AG09309 (cell line): ENCODE data around the gene SEC11A.
"Not testable (repeated sequence)": the region's sequence is repeated elsewhere in the genome, so short reads cannot be mapped to it uniquely, and the experiment has no call there.

Experiments
- DNase-seq: peaks from one replicate; pipeline ENCODE4 v3.0.0-alpha.2; 2010; ENCODE audit warnings: low read depth
- H3K4me3 ChIP-seq: 2 replicates; pipeline ENCODE4 v1.5.1; 2011; ENCODE audit warnings: mild to moderate bottlenecking, low read depth, low read length, moderate library complexity; ENCODE audit not compliant: control insufficient read depth
- TF ChIP-seq, protein P1 (sequence below): IDR thresholded peaks from 2 replicates; pipeline ENCODE4 v1.5.1; 2011; ENCODE audit warnings: mild to moderate bottlenecking, low read depth, low read length, inconsistent platforms; ENCODE audit not compliant: insufficient read depth, control insufficient read depth; ENCODE audit errors: missing control alignments

Gene SEC11A

DNA sequence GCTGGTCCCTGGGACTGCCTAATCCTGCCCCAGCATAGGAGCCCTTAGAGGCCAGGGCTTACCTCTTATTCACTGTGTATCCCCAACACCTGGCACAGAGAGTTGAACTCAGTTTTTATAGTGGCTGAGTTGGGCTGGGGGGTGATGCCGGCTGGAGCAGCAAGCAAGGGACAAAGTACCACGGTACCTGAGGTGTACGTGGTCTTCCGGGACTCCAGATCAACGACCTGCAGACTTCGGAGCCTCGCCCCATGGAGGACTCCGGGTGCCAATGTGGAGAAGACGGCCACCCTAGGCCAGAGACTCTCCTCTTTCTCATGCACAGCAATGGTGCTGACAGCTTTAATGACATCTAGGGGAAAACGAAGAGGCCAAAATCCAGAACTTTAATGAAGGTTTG is 69.9 kb downstream of the SEC11A start:
- TF ChIP-seq, protein P1, sequence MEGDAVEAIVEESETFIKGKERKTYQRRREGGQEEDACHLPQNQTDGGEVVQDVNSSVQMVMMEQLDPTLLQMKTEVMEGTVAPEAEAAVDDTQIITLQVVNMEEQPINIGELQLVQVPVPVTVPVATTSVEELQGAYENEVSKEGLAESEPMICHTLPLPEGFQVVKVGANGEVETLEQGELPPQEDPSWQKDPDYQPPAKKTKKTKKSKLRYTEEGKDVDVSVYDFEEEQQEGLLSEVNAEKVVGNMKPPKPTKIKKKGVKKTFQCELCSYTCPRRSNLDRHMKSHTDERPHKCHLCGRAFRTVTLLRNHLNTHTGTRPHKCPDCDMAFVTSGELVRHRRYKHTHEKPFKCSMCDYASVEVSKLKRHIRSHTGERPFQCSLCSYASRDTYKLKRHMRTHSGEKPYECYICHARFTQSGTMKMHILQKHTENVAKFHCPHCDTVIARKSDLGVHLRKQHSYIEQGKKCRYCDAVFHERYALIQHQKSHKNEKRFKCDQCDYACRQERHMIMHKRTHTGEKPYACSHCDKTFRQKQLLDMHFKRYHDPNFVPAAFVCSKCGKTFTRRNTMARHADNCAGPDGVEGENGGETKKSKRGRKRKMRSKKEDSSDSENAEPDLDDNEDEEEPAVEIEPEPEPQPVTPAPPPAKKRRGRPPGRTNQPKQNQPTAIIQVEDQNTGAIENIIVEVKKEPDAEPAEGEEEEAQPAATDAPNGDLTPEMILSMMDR, result no peak

GRCh38 chr15:84645496-84645895 is 70.4 kb downstream of the SEC11A start:
- no peak overlapping the region for H3K4me3 ChIP-seq
- TF ChIP-seq, protein P1, result no peak
- DNase-seq, result no peak

More for the DNA sequence above, 69.9 kb downstream of the SEC11A start:
- no peak overlapping the region for H3K4me3 ChIP-seq
- no peak for DNase-seq

DNA sequence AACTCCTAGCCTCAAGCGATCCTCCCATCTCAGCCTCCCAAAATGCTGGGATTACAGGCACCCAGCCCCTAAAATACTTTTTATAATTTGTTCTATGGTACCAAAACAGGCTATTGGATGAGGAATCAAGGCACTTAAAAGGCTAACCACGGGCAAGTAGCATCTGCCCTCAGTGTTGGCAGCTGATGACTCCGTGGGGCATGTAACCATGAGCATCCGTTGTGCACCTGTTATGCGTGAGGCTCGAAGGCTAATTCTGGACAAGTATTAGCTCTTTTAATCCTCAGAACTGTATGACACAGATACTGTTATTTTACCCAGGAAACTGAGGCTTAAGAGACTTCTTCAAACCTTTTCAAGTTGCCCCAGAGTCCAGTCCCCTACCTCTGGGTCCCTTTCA is 72.1 kb downstream of the SEC11A start:
- TF ChIP-seq, protein P1, result no peak
- no peak overlapping the region for H3K4me3 ChIP-seq
- DNase-seq, result no peak

DNA sequence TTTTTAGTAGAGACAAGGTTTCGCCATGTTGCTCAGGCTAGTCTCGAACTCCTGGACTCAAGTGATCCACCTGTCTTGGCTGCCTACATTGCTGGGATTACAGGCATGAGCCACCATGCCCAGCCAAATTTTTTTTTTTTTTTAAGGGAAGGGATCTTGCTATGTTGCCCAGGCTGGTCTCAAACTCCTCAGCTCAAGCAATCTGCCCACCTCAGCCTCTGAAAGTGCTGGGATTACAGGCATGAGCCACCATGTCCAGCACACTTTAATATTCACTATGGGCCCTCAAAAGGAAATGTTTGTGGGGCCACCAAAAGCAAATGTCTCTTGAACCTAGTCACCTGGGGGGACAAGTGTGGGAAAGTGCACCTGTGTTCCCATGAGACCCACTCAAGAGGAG is 73.3 kb downstream of the SEC11A start:
- not testable (repeated sequence) for DNase-seq, H3K4me3 ChIP-seq

DNA sequence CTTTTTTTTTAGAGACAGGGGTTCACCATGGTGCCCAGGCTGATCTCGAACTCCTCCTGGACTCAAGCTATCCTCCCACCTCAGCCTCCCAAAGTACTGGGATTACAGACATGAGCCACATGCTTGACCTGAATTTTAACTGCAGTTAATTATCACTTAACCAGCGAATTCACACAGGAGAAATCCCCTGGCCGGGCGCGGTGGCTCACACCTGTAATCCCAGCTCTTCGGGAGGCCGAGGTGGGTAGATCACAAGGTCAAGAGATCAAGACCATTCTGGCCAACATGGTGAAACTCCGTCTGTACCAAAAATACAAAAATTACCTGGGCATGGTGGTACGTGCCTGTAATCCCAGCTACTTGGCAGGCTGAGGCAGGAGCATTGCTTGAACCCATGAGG is 74.1 kb downstream of the SEC11A start:
- DNase-seq, H3K4me3 ChIP-seq: not testable (repeated sequence)

- H3K4me3 ChIP-seq, result no peak overlapping the region
- TF ChIP-seq, protein P1, result peak; percentile 14
- DNase-seq, result no peak
Observed at GRCh38 chr15:84638103-84638502, 77.8 kb downstream of the SEC11A start.

- H3K4me3 ChIP-seq, result peak overlapping the region; percentile 52
- TF ChIP-seq, protein P1, result no peak
- no peak for DNase-seq
Observed at GRCh38 chr15:84634228-84634837, 81.6 kb downstream of the SEC11A start.

DNA sequence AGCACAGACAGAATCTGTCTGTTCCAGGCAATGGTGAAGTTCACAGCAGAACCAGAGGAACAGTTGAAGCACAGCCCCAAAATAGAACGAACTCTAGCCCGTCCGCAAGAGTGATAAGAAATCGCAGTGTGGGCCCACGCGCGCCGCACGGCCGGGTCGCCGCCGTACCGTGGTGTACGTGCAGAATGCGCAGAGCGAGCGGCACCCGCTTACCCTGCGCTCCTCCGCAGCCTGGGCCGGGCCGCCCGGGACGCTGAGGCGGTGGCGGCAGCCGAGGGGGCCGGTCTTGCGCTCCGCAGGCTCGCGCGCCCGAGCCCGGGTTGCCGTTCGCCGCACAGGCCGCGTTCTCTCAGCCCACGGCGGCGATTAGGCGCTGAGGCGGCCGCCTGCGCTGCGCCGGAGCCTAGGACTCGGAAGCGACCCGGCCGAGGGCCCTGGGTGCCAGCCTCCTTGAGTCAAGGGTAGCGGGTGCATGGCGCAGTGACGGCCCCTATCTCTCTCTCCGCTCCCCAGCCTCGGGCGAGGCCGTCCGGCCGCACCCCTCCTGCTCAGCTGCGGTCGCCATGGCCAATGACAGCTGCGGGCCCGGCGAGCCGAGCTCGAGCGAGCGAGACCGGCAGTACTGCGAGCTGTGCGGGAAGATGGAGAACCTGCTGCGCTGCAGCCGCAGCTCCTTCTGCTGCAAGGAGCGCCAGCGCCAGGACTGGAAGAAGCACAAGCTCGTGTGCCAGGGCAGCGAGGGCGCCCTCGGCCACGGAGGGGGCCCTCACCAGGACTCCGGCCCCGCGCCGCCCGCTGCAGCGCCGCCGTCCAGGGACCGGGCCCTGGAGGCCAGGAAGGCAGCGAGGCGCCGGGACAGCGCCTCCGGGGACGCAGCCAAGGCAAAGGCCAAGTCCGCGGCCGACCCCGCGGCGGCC is 82.4 kb downstream of the SEC11A start:
- DNase-seq, result peak; percentile 33
- TF ChIP-seq, protein P1, result no peak
- peak overlapping the region; percentile 52 for H3K4me3 ChIP-seq
